Endothelial cell of umbilical vein (primary cell): ENCODE results near the gene XPNPEP1. TPM values are rescaled to one million over a fixed set of nuclear protein-coding genes. Genes with fewer than 3 reads are reported as not detected.

Experiments used
- BruUV-seq: library from RNA; stranded (reverse); fragments of 400-500 nt; replicated peaks from 2 replicates; lab custom pipeline; 2021; lab: Mats Ljungman, UMichigan
- CTCF ChIA-PET: fragments of 300-600, 350-600 bp; sonication (Branson Sonifier 250); formaldehyde crosslinking; loops from one replicate; lab custom pipeline; 2021; ENCODE audit warnings: antibody characterized with exemption, inconsistent platforms; lab: Charles Lee
- POLR2A ChIA-PET: fragments of 300-600, 350-600 bp; sonication (Branson Sonifier 250); formaldehyde crosslinking; loops from one replicate; lab custom pipeline; 2021; ENCODE audit warnings: antibody characterized with exemption, inconsistent platforms; lab: Charles Lee
- DNase-seq: peaks from one replicate; pipeline ENCODE4 v3.0.0-alpha.2; 2011; ENCODE audit warnings: low read depth, low spot score
- FAIRE-seq: peaks from 2 replicates; lab custom pipeline; 2011; peaks lifted over from hg19 to GRCh38; lab: Jason Lieb, UNC
- H2AFZ ChIP-seq: 2 replicates; pipeline ENCODE4 v1.6.0; 2012; ENCODE audit warnings: low read depth, low read length, control low read depth, inconsistent platforms
- H3K27ac ChIP-seq: 2 replicates; pipeline ENCODE4 v1.5.1; 2011; ENCODE audit warnings: low read depth, mild to moderate bottlenecking, control low read depth, low read length, moderate library complexity; ENCODE audit not compliant: insufficient read depth
- H3K27me3 ChIP-seq, 2 experiments: 2 replicates each; pipeline versions ENCODE4 v1.6.0 to v1.6.1; 2011; ENCODE audit warnings: low read length in 2 of 2, mixed read lengths in 1 of 2; ENCODE audit not compliant: control insufficient read depth in 2 of 2, insufficient read depth in 2 of 2
- H3K36me3 ChIP-seq, 2 experiments: 2 replicates in 1 of 2; 3 replicates in 1 of 2; pipeline ENCODE4 v1.5.1; 2011; ENCODE audit warnings: low read length in 2 of 2, mild to moderate bottlenecking in 1 of 2, moderate library complexity in 1 of 2; ENCODE audit not compliant: control insufficient read depth in 2 of 2, insufficient read depth in 2 of 2; ENCODE audit errors: extremely low read depth in 1 of 2
- H3K4me1 ChIP-seq: 3 replicates; pipeline ENCODE4 v1.5.1; 2011; ENCODE audit warnings: mild to moderate bottlenecking, low read length; ENCODE audit not compliant: control insufficient read depth, insufficient read depth; ENCODE audit errors: extremely low read depth
- H3K4me2 ChIP-seq: 2 replicates; pipeline ENCODE4 v1.6.1; 2011; ENCODE audit warnings: low read length, control low read depth, mixed read lengths; ENCODE audit not compliant: insufficient read depth
- H3K4me3 ChIP-seq, 3 experiments: fragments of 200-600 bp in 1 of 3; sonication (generic), shearing (Covaris generic) in 1 of 3; replicated peaks in 1 of 3; 2 replicates each; pipeline ENCODE4 v1.5.1; 2011 to 2016; ENCODE audit warnings: control low read depth in 3 of 3, low read length in 3 of 3, mild to moderate bottlenecking in 2 of 3, inconsistent platforms in 1 of 3, low read depth in 1 of 3, moderate library complexity in 1 of 3; ENCODE audit not compliant: insufficient read depth in 1 of 3
- H3K79me2 ChIP-seq: 2 replicates; pipeline ENCODE4 v1.6.0; 2012; ENCODE audit warnings: low read length, inconsistent platforms; ENCODE audit not compliant: control insufficient read depth, insufficient read depth
- H3K9ac ChIP-seq: replicated peaks from 2 replicates; pipeline ENCODE3; 2011; ENCODE audit warnings: low read length, control low read depth; ENCODE audit not compliant: insufficient read depth; ENCODE audit errors: extremely low read depth
- H3K9me1 ChIP-seq: replicated peaks from 3 replicates; pipeline ENCODE4 v1.6.0; 2011; ENCODE audit warnings: mild to moderate bottlenecking, low read length; ENCODE audit not compliant: control insufficient read depth, insufficient read depth; ENCODE audit errors: extremely low read depth
- H3K9me3 ChIP-seq: replicated peaks from 2 replicates; pipeline ENCODE4 v1.5.1; 2012; ENCODE audit warnings: low read length, inconsistent platforms; ENCODE audit not compliant: control insufficient read depth, insufficient read depth
- H4K20me1 ChIP-seq: replicated peaks from 2 replicates; pipeline ENCODE3; 2011; ENCODE audit warnings: mild to moderate bottlenecking, low read length; ENCODE audit not compliant: control insufficient read depth, insufficient read depth; ENCODE audit errors: extremely low read depth
- CTCF ChIP-seq, 2 donors: IDR thresholded peaks; 1 replicate in 1 of 2; 2 replicates in 1 of 2; pipeline ENCODE4 v1.5.1; 2011; ENCODE audit warnings: low read length in 2 of 2, mild to moderate bottlenecking in 2 of 2, moderate library complexity in 2 of 2, control low read depth in 1 of 2, inconsistent platforms in 1 of 2, low read depth in 1 of 2; ENCODE audit not compliant: insufficient read depth in 1 of 2; ENCODE audit errors: extremely low read depth in 1 of 2
- EZH2 ChIP-seq: IDR thresholded peaks from 2 replicates; pipeline ENCODE4 v1.6.1; 2012; ENCODE audit warnings: borderline replicate concordance, low read depth, mild to moderate bottlenecking, moderate library complexity, low read length, inconsistent platforms; ENCODE audit not compliant: severe bottlenecking
- FOS ChIP-seq: IDR thresholded peaks from 2 replicates; pipeline ENCODE4 v1.6.1; 2011; ENCODE audit warnings: mild to moderate bottlenecking, low read length, moderate library complexity, borderline replicate concordance; ENCODE audit not compliant: insufficient read depth
- GATA2 ChIP-seq: IDR thresholded peaks from 2 replicates; pipeline ENCODE4 v1.7.0; 2011; ENCODE audit warnings: low read depth, mild to moderate bottlenecking, moderate library complexity, mixed read lengths, low read length; ENCODE audit not compliant: insufficient read length, insufficient read depth
- JUN ChIP-seq: IDR thresholded peaks from 2 replicates; pipeline ENCODE4 v1.6.1; 2011; ENCODE audit warnings: borderline replicate concordance, low read depth; ENCODE audit not compliant: insufficient read length, insufficient read depth
- MAX ChIP-seq: IDR thresholded peaks from 2 replicates; pipeline ENCODE4 v1.6.1; 2011; ENCODE audit not compliant: insufficient read depth, insufficient read length
- MYC ChIP-seq: IDR thresholded peaks from one replicate; pipeline ENCODE4 v1.6.1; 2011; ENCODE audit warnings: mild to moderate bottlenecking, low read depth, low read length
- POLR2A ChIP-seq: IDR thresholded peaks from 2 replicates; pipeline ENCODE4 v1.6.1; 2012; ENCODE audit warnings: low read depth, mild to moderate bottlenecking, control low read depth, low read length
- POLR2AphosphoS5 ChIP-seq: IDR thresholded peaks from 2 replicates; pipeline ENCODE4 v1.6.1; 2012; ENCODE audit warnings: low read depth, mild to moderate bottlenecking, control low read depth, low read length, moderate library complexity; ENCODE audit not compliant: insufficient read depth
- dilution Hi-C: fragments of 300-500 bp; cut with MboI; formaldehyde crosslinking; loops from one replicate; pipeline ENCODE4 v1.15.0; 2019; ENCODE audit warnings: low sequenced_read_pairs; ENCODE audit not compliant: extremely low pct_ligation_motif_present
- intact Hi-C: fragments of 100-400 bp; cut with micrococcal nuclease; formaldehyde crosslinking; loops from one replicate; pipeline ENCODE4 v1.10.0; 2022
- polyA plus RNA-seq, 4 experiments: library from polyadenylated mRNA; depleted of rRNA in 3 of 4; stranded (reverse) in 3 of 4; unstranded in 1 of 4; fragments of >200 nt; gene quantifications; 2 replicates each; pipeline versions ENCODE4 v1.2.1 to v1.2.3, GENCODE V29; 2011 to 2012; ENCODE audit warnings: missing spikeins in 1 of 4
- total RNA-seq: library from RNA; stranded (reverse); gene quantifications from 2 replicates; pipeline ENCODE4 v1.2.3, GENCODE V29; 2021

XPNPEP1 gene
- total and polyA plus RNA-seq, 2 donors (not counting 3 experiments of a cell fraction or from before 2014, with no cell fraction given), result 81.1 to 245 TPM

- BruUV-seq, result no TSS peak
- no peak for DNase-seq
- no peaks in the 10 kb centered on the region for H4K20me1 ChIP-seq
Observed at GRCh38 chr10:109855746-109856145, 67.6 kb downstream of the XPNPEP1 start.

GRCh38 chr10:109853921-109854320, 69.4 kb downstream of the XPNPEP1 start:
- Histone ChIP-seq H3K4me2 (no peak overlapping the region), H3K4me1 (no peaks in the 10 kb centered on the region), H3K9me1 (no peaks in the 10 kb centered on the region), H3K4me3 (no peak overlapping the region), H3K27me3 (peaks cover 0 to 2% of the 10 kb centered on the region in 2 experiments), H3K27ac (no peak overlapping the region), H3K9ac (no peak overlapping the region), H4K20me1 (no peaks in the 10 kb centered on the region), H3K9me3 (no peaks in the 10 kb centered on the region), H2AFZ (no peak overlapping the region), H3K79me2 (no peaks in the 10 kb centered on the region), H3K36me3 (no peaks in the 10 kb centered on the region)
- DNase-seq (no peak), FAIRE-seq (no peak)
- intact Hi-C loops, result no loop called here
- BruUV-seq, result no TSS peak
- ChIA-PET POLR2A (no interaction called here), CTCF (interaction anchor here (1.1 kb wide), 2 partner anchors 11 to 28 kb away, joined by 3 read pairs; no protein-coding TSS in a partner anchor)
- TF ChIP-seq POLR2A (no peak), FOS (no peak), GATA2 (no peak), CTCF (IDR thresholded peaks at IDR 0.05; ENCODE audit: extremely low read depth in 1 of 2, insufficient read depth in 1 of 2, low read depth in 1 of 2, low read length in 2 of 2) (no peak), POLR2AphosphoS5 (no peak), EZH2 (no peak), JUN (no peak), MYC (no peak), MAX (no peak)
- dilution Hi-C loops, result no loop called here

More at GRCh38 chr10:109855746-109856145, 67.6 kb downstream of the XPNPEP1 start:
- Histone ChIP-seq H3K4me1 (no peaks in the 10 kb centered on the region), H3K9me1 (no peaks in the 10 kb centered on the region), H3K36me3 (no peaks in the 10 kb centered on the region), H2AFZ (no peak overlapping the region), H3K4me2 (no peak overlapping the region), H3K27ac (no peak overlapping the region), H3K4me3 (no peak overlapping the region), H3K27me3 (peaks cover 0 to 2% of the 10 kb centered on the region in 2 experiments), H3K9ac (no peak overlapping the region), H3K9me3 (no peaks in the 10 kb centered on the region), H3K79me2 (no peaks in the 10 kb centered on the region)
- ChIA-PET CTCF (no interaction called here), POLR2A (no interaction called here)
- no peak for FAIRE-seq
- TF ChIP-seq POLR2AphosphoS5 (no peak), EZH2 (no peak)
- intact Hi-C loops, result no loop called here
- dilution Hi-C loops, result no loop called here
